ENCODE measurements around the gene SPATS2L.

DNA sequence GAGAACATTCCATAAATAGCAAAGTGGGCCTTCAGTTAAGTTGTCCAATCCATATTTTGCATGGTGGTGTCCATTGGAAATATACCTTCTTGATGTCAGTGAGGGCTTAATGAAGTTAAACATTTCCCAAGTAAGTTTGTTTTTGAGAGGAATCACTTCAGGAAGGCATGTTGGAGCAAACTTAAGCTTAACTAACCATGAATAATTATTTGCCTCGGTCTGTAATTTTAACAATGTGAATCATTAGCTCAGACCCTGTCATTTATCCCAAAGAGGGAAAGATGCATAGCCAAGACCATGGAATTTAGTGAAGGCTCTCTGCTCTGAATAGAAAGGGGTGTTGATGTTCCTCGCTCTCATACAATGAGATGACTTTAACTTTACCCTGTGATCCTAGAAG lies 47.4 kb downstream of the SPATS2L start:
- no peak for TF ChIP-seq POLR2A (IDR thresholded peaks at IDR 0.05)
- TF ChIP-seq, protein P1, sequence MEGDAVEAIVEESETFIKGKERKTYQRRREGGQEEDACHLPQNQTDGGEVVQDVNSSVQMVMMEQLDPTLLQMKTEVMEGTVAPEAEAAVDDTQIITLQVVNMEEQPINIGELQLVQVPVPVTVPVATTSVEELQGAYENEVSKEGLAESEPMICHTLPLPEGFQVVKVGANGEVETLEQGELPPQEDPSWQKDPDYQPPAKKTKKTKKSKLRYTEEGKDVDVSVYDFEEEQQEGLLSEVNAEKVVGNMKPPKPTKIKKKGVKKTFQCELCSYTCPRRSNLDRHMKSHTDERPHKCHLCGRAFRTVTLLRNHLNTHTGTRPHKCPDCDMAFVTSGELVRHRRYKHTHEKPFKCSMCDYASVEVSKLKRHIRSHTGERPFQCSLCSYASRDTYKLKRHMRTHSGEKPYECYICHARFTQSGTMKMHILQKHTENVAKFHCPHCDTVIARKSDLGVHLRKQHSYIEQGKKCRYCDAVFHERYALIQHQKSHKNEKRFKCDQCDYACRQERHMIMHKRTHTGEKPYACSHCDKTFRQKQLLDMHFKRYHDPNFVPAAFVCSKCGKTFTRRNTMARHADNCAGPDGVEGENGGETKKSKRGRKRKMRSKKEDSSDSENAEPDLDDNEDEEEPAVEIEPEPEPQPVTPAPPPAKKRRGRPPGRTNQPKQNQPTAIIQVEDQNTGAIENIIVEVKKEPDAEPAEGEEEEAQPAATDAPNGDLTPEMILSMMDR (IDR thresholded peaks at IDR 0.05) = no peak
